B cell (primary cell): ENCODE results near the gene FAM72D. TPM values are rescaled to one million over a fixed set of nuclear protein-coding genes. Genes with fewer than 3 reads are reported as not detected.
A peak's percentile ranks its signal among the peaks of the same experiment; 100 is the strongest.
"Not testable (repeated sequence)": the region's sequence is repeated elsewhere in the genome, so short reads cannot be mapped to it uniquely, and the experiment has no call there.

Experiments used
- ATAC-seq: fragments of 200-7000 bp; cut with Tn5 transposase; one replicate; pipeline ENCODE4 v1.10.0; 2021; ENCODE audit warnings: low read depth, mild to moderate bottlenecking, moderate number of reproducible peaks, moderate library complexity
- CTCF ChIA-PET: fragments of 350-600 bp; sonication (Branson Sonifier 250); formaldehyde crosslinking; loops from one replicate; lab custom pipeline; 2021; ENCODE audit warnings: antibody characterized with exemption, inconsistent platforms; lab: Charles Lee
- POLR2A ChIA-PET: fragments of 350-600 bp; sonication (Branson Sonifier 250); formaldehyde crosslinking; loops from one replicate; lab custom pipeline; 2021; ENCODE audit warnings: antibody characterized with exemption; lab: Charles Lee
- DNase-seq: peaks from one replicate; pipeline ENCODE4 v3.0.0; 2013
- H2AFZ ChIP-seq: 2 replicates; pipeline ENCODE4 v1.6.1; 2012; ENCODE audit warnings: mild to moderate bottlenecking, low read depth, low read length; ENCODE audit not compliant: insufficient read depth, poor library complexity, severe bottlenecking
- H3K27ac ChIP-seq, 2 donors: 1 replicate in 1 of 2; 2 replicates in 1 of 2; pipeline ENCODE4 v1.5.1; 2012 to 2013; ENCODE audit warnings: low read length in 2 of 2, mild to moderate bottlenecking in 2 of 2, moderate library complexity in 1 of 2
- H3K27me3 ChIP-seq, 4 experiments: fragments of 200-600 bp in 1 of 4; sonication (generic) in 1 of 4; replicated peaks in 1 of 4; 1 replicate in 2 of 4; 2 replicates in 2 of 4; pipeline versions ENCODE4 v1.6.1 to v1.7.0; 2013 to 2016; ENCODE audit warnings: low read length in 3 of 4, mild to moderate bottlenecking in 2 of 4, mixed read lengths in 1 of 4, moderate library complexity in 1 of 4; ENCODE audit not compliant: insufficient read depth in 4 of 4, control insufficient read depth in 3 of 4; ENCODE audit errors: control extremely low read depth in 1 of 4
- H3K36me3 ChIP-seq, 2 experiments: replicated peaks in 1 of 2; 1 replicate in 1 of 2; 2 replicates in 1 of 2; pipeline versions ENCODE4 v1.6.1 to v1.7.1; 2013; ENCODE audit warnings: low read length in 1 of 2; ENCODE audit not compliant: insufficient read depth in 2 of 2, control insufficient read depth in 1 of 2; ENCODE audit errors: control extremely low read depth in 1 of 2, extremely low read depth in 1 of 2
- H3K4me1 ChIP-seq, 2 donors: fragments of 200-600 bp in 1 of 2; sonication (generic) in 1 of 2; 1 replicate in 1 of 2; 2 replicates in 1 of 2; pipeline versions ENCODE4 v1.5.1 to v1.6.1; 2013 to 2017; ENCODE audit warnings: low read length in 2 of 2; ENCODE audit not compliant: control insufficient read depth in 2 of 2, insufficient read depth in 2 of 2
- H3K4me2 ChIP-seq: replicated peaks from 2 replicates; pipeline ENCODE3; 2012; ENCODE audit warnings: mild to moderate bottlenecking, low read depth, low read length; ENCODE audit not compliant: poor library complexity, severe bottlenecking
- H3K4me3 ChIP-seq, 5 experiments: fragments of 200-600 bp in 1 of 5; sonication (generic) in 1 of 5; 1 replicate in 3 of 5; 2 replicates in 2 of 5; pipeline versions ENCODE4 v1.5.1 to v1.7.0; 2011 to 2016; ENCODE audit warnings: low read length in 4 of 5, mild to moderate bottlenecking in 4 of 5, low read depth in 2 of 5, control low read depth in 1 of 5, moderate library complexity in 1 of 5; ENCODE audit not compliant: insufficient read depth in 1 of 5; ENCODE audit errors: control extremely low read depth in 1 of 5, extremely low read depth in 1 of 5
- H3K79me2 ChIP-seq: fragments of 200-600 bp; sonication (generic); one replicate; pipeline ENCODE4 v1.6.0; 2016; ENCODE audit warnings: low read length; ENCODE audit not compliant: control insufficient read depth, insufficient read depth
- H3K9ac ChIP-seq: fragments of 200-600 bp; sonication (generic); 2 replicates; pipeline ENCODE4 v1.6.1; 2017; ENCODE audit warnings: mild to moderate bottlenecking, low read length, moderate library complexity
- H3K9me3 ChIP-seq, 3 donors: one replicate each; pipeline versions ENCODE4 v1.6.1 to v1.7.1; 2013; ENCODE audit warnings: low read length in 2 of 3; ENCODE audit not compliant: control insufficient read depth in 2 of 3, insufficient read depth in 1 of 3; ENCODE audit errors: control extremely low read depth in 1 of 3
- H4K20me1 ChIP-seq: 2 replicates; pipeline ENCODE4 v1.6.0; 2012; ENCODE audit warnings: mild to moderate bottlenecking, low read length; ENCODE audit not compliant: insufficient read depth, control insufficient read depth, poor library complexity, severe bottlenecking
- H3K27ac Mint-ChIP-seq: one replicate; pipeline ENCODE4 v1.8.0; 2021; ENCODE audit warnings: mixed read lengths
- H3K27me3 Mint-ChIP-seq: one replicate; pipeline ENCODE4 v1.8.0; 2021; ENCODE audit warnings: mixed read lengths
- H3K4me1 Mint-ChIP-seq: one replicate; pipeline ENCODE4 v1.8.0; 2021; ENCODE audit warnings: mixed read lengths
- H3K4me3 Mint-ChIP-seq: one replicate; pipeline ENCODE4 v1.8.0; 2021; ENCODE audit warnings: mixed read lengths
- H3K9me3 Mint-ChIP-seq: one replicate; pipeline ENCODE4 v1.8.0; 2022; ENCODE audit warnings: mixed read lengths; ENCODE audit not compliant: insufficient read depth
- WGBS: methylation state at CpG from one replicate; pipeline ENCODE4 v1.1.5; 2013; ENCODE audit warnings: missing lambda C conversion rate; ENCODE audit not compliant: insufficient coverage; 5-methylcytosine and 5-hydroxymethylcytosine counted together
- intact Hi-C: fragments of 100-400 bp; cut with micrococcal nuclease; formaldehyde crosslinking; loops from one replicate; pipeline ENCODE4 v1.10.0; 2022
- polyA plus RNA-seq: library from polyadenylated mRNA; depleted of rRNA; stranded (reverse); fragments of >200 nt; gene quantifications from 2 replicates; pipeline ENCODE4 v1.2.3, GENCODE V29; 2012
- total RNA-seq, 2 donors: library from RNA; stranded (reverse); fragments of 120-200 nt in 1 of 2; gene quantifications; 1 replicate in 1 of 2; 2 replicates in 1 of 2; pipeline versions ENCODE4 v1.2.3 to v1.2.4, GENCODE V29; 2013 to 2022

The FAM72D gene
- total and polyA plus RNA-seq, 2 donors (not counting 1 experiment from before 2014, with no cell fraction given), result 0.21 to 0.32 TPM

GRCh38 chr1:145161046-145161752 is 65.4 kb downstream of the FAM72D start:
- H3K27me3 ChIP-seq, H3K27ac Mint-ChIP-seq, POLR2A ChIA-PET, H4K20me1 ChIP-seq, H3K36me3 ChIP-seq, H3K9me3 Mint-ChIP-seq, H3K79me2 ChIP-seq, DNase-seq, H3K4me3 ChIP-seq, CTCF ChIA-PET, H3K4me3 Mint-ChIP-seq, H3K4me1 ChIP-seq, H3K9ac ChIP-seq, H3K4me2 ChIP-seq, H3K4me1 Mint-ChIP-seq, H2AFZ ChIP-seq, H3K9me3 ChIP-seq, intact Hi-C loops, H3K27me3 Mint-ChIP-seq, H3K27ac ChIP-seq: not testable (repeated sequence)
- ATAC-seq, result peak; percentile 62
- WGBS, result no CpG with 5 or more reads among the region's 26 CpGs

Other genes starting within 250 kb of the FAM72D start
- 36.5 and 40.7 TPM in 2 replicates for gene SRGAP2B, start 646 bp upstream of the FAM72D start, total RNA-seq
- gene SRGAP2B, start 646 bp upstream of the FAM72D start, polyA plus RNA-seq, result 3.0 and 7.3 TPM in 2 replicates
- gene PPIAL4D, start 146.2 kb downstream of the FAM72D start, total RNA-seq, result 1.1 TPM in 1 of 2 replicates, not detected in the other
- gene PPIAL4D, start 146.2 kb downstream of the FAM72D start, polyA plus RNA-seq, result not detected in 2 replicates